ENCODE data around the gene EPHA3.

EPHA3 gene

GRCh38 chr3:89275001-89275400, 167.6 kb downstream of the EPHA3 start:
- DNase-seq (ENCODE audit: low spot score in 2 of 2): no peak
- ATAC-seq: no peak
- no peaks in the 10 kb centered on the region for H3K4me1 Mint-ChIP-seq
- H3K4me3 Mint-ChIP-seq: no peak overlapping the region
- H3K36me3 Mint-ChIP-seq: no peaks in the 10 kb centered on the region
- H3K9me3 Mint-ChIP-seq: peaks cover 6% of the 10 kb centered on the region
- H3K27ac Mint-ChIP-seq: no peak overlapping the region

- no peak for ATAC-seq
- Mint-ChIP-seq H3K36me3 (no peaks in the 10 kb centered on the region), H3K27ac (no peak overlapping the region), H3K4me3 (no peak overlapping the region), H3K4me1 (no peaks in the 10 kb centered on the region), H3K9me3 (peaks cover 3% of the 10 kb centered on the region)
- DNase-seq (ENCODE audit: low spot score in 2 of 2): no peak
These were observed 168.7 kb downstream of the EPHA3 start for GRCh38 chr3:89276116-89276515.

- Mint-ChIP-seq H3K27ac (no peak overlapping the region), H3K4me3 (no peak overlapping the region), H3K4me1 (no peaks in the 10 kb centered on the region), H3K36me3 (no peaks in the 10 kb centered on the region), H3K9me3 (peaks cover 3% of the 10 kb centered on the region)
- DNase-seq (ENCODE audit: low spot score in 2 of 2) (no peak), ATAC-seq (no peak)
These were observed 171.0 kb downstream of the EPHA3 start for GRCh38 chr3:89278302-89279025.

GRCh38 chr3:89280301-89280700, 172.9 kb downstream of the EPHA3 start:
- Mint-ChIP-seq H3K4me3 (no peak overlapping the region), H3K36me3 (no peaks in the 10 kb centered on the region), H3K9me3 (peaks cover 8% of the 10 kb centered on the region), H3K27ac (no peak overlapping the region), H3K4me1 (no peaks in the 10 kb centered on the region)
- ATAC-seq: no peak
- no peak for DNase-seq (ENCODE audit: low spot score in 2 of 2)

- H3K27ac Mint-ChIP-seq: no peak overlapping the region
These were observed 173.5 kb downstream of the EPHA3 start for GRCh38 chr3:89280822-89281365.

GRCh38 chr3:89287902-89288508, 180.6 kb downstream of the EPHA3 start:
- DNase-seq (ENCODE audit: low spot score in 2 of 2): no peak
- H3K4me3 Mint-ChIP-seq: no peak overlapping the region
- ATAC-seq: no peak
- peaks cover 23% of the 10 kb centered on the region for H3K9me3 Mint-ChIP-seq
- no peak overlapping the region for H3K27ac Mint-ChIP-seq
- H3K36me3 Mint-ChIP-seq: no peaks in the 10 kb centered on the region
- H3K4me1 Mint-ChIP-seq: no peaks in the 10 kb centered on the region

More at GRCh38 chr3:89280822-89281365, 173.5 kb downstream of the EPHA3 start:
- peaks cover 12% of the 10 kb centered on the region for H3K9me3 Mint-ChIP-seq
- DNase-seq (ENCODE audit: low spot score in 2 of 2): no peak
- no peak for ATAC-seq
- no peak overlapping the region for H3K4me3 Mint-ChIP-seq
- no peaks in the 10 kb centered on the region for H3K36me3 Mint-ChIP-seq
- H3K4me1 Mint-ChIP-seq: no peaks in the 10 kb centered on the region

GRCh38 chr3:89289574-89290190, 182.3 kb downstream of the EPHA3 start:
- H3K4me3 Mint-ChIP-seq: no peak overlapping the region
- DNase-seq (ENCODE audit: low spot score in 2 of 2) (no peak), ATAC-seq (no peak)
- no peaks in the 10 kb centered on the region for H3K36me3 Mint-ChIP-seq
- H3K4me1 Mint-ChIP-seq: no peaks in the 10 kb centered on the region
- peaks cover 29% of the 10 kb centered on the region for H3K9me3 Mint-ChIP-seq
- no peak overlapping the region for H3K27ac Mint-ChIP-seq

GRCh38 chr3:89297199-89297598, 189.8 kb downstream of the EPHA3 start:
- Mint-ChIP-seq H3K36me3 (no peaks in the 10 kb centered on the region), H3K4me3 (no peak overlapping the region), H3K27ac (no peak overlapping the region), H3K9me3 (peaks cover 25% of the 10 kb centered on the region), H3K4me1 (no peaks in the 10 kb centered on the region)
- ATAC-seq (no peak), DNase-seq (ENCODE audit: low spot score in 2 of 2) (no peak)

- ATAC-seq (no peak), DNase-seq (ENCODE audit: low spot score in 2 of 2) (no peak)
- H3K4me1 Mint-ChIP-seq: no peaks in the 10 kb centered on the region
- no peak overlapping the region for H3K27ac Mint-ChIP-seq
- no peaks in the 10 kb centered on the region for H3K36me3 Mint-ChIP-seq
- peaks cover 23% of the 10 kb centered on the region for H3K9me3 Mint-ChIP-seq
- H3K4me3 Mint-ChIP-seq: no peak overlapping the region
These were observed 193.1 kb downstream of the EPHA3 start for GRCh38 chr3:89300526-89300925.

GRCh38 chr3:89300981-89301380, 193.6 kb downstream of the EPHA3 start:
- DNase-seq (ENCODE audit: low spot score in 2 of 2) (no peak), ATAC-seq (no peak)
- Mint-ChIP-seq H3K4me1 (no peaks in the 10 kb centered on the region), H3K9me3 (peaks cover 23% of the 10 kb centered on the region), H3K4me3 (no peak overlapping the region), H3K36me3 (no peaks in the 10 kb centered on the region), H3K27ac (no peak overlapping the region)

GRCh38 chr3:89303701-89304100, 196.3 kb downstream of the EPHA3 start:
- ATAC-seq: no peak
- H3K9me3 Mint-ChIP-seq: peaks cover 19% of the 10 kb centered on the region
- H3K4me1 Mint-ChIP-seq: no peaks in the 10 kb centered on the region
- H3K27ac Mint-ChIP-seq: no peak overlapping the region
- no peaks in the 10 kb centered on the region for H3K36me3 Mint-ChIP-seq
- DNase-seq (ENCODE audit: low spot score in 2 of 2): no peak
- H3K4me3 Mint-ChIP-seq: no peak overlapping the region

- DNase-seq (ENCODE audit: low spot score in 2 of 2): no peak
- H3K4me3 Mint-ChIP-seq: no peak overlapping the region
- ATAC-seq: no peak
- H3K27ac Mint-ChIP-seq: no peak overlapping the region
- peaks cover 20% of the 10 kb centered on the region for H3K9me3 Mint-ChIP-seq
- H3K4me1 Mint-ChIP-seq: no peaks in the 10 kb centered on the region
- H3K36me3 Mint-ChIP-seq: no peaks in the 10 kb centered on the region
These were observed 199.1 kb downstream of the EPHA3 start for GRCh38 chr3:89306540-89306939.

- ATAC-seq: no peak
- no peak overlapping the region for H3K27ac Mint-ChIP-seq
- H3K4me1 Mint-ChIP-seq: no peaks in the 10 kb centered on the region
- H3K4me3 Mint-ChIP-seq: no peak overlapping the region
- no peaks in the 10 kb centered on the region for H3K36me3 Mint-ChIP-seq
- DNase-seq (ENCODE audit: low spot score in 2 of 2): no peak
- H3K9me3 Mint-ChIP-seq: peaks cover 12% of the 10 kb centered on the region
These were observed 204.2 kb downstream of the EPHA3 start for GRCh38 chr3:89311581-89311980.

- H3K9me3 Mint-ChIP-seq: peaks cover 12% of the 10 kb centered on the region
- no peak overlapping the region for H3K4me3 Mint-ChIP-seq
- no peak for ATAC-seq
- H3K27ac Mint-ChIP-seq: no peak overlapping the region
- no peaks in the 10 kb centered on the region for H3K4me1 Mint-ChIP-seq
- DNase-seq (ENCODE audit: low spot score in 2 of 2): no peak
- no peaks in the 10 kb centered on the region for H3K36me3 Mint-ChIP-seq
These were observed 204.7 kb downstream of the EPHA3 start for GRCh38 chr3:89312141-89312540.

GRCh38 chr3:89314454-89315098, 207.2 kb downstream of the EPHA3 start:
- H3K4me3 Mint-ChIP-seq: no peak overlapping the region
- no peaks in the 10 kb centered on the region for H3K36me3 Mint-ChIP-seq
- DNase-seq (ENCODE audit: low spot score in 2 of 2): no peak
- peaks cover 9% of the 10 kb centered on the region for H3K9me3 Mint-ChIP-seq
- H3K27ac Mint-ChIP-seq: no peak overlapping the region
- H3K4me1 Mint-ChIP-seq: no peaks in the 10 kb centered on the region
- no peak for ATAC-seq

Data from stimulated activated effector memory CD8-positive, alpha-beta T cell treated with anti-CD3 and anti-CD28 coated beads, Interleukin-12 subunit alpha, Interleukin-12 subunit beta, amount 100 ng/mL, for 72 hours (primary cell).